Activated naive CD4-positive, alpha-beta T cell treated with anti-CD3 and anti-CD28 coated beads for 36 hours (primary cell): Measurements from ENCODE around the gene SLC35B2. TPM values are rescaled to one million over a fixed set of nuclear protein-coding genes. Genes with fewer than 3 reads are reported as not detected.
A peak's percentile ranks its signal among the peaks of the same experiment; 100 is the strongest.

Experiments used
- CTCF ChIA-PET: fragments of 350-600 bp; sonication (Branson Sonifier 250); formaldehyde crosslinking; loops from one replicate; lab custom pipeline; 2021; ENCODE audit warnings: antibody characterized with exemption; lab: Charles Lee
- DNase-seq: peaks from one replicate; pipeline ENCODE4 v3.0.0-alpha.2; 2020
- H3K27ac Mint-ChIP-seq: one replicate; pipeline ENCODE4 v1.8.0; 2021; ENCODE audit warnings: mild to moderate bottlenecking, mixed read lengths
- H3K27me3 Mint-ChIP-seq: one replicate; pipeline ENCODE4 v1.8.0; 2021; ENCODE audit warnings: low read depth, mixed read lengths
- H3K36me3 Mint-ChIP-seq: one replicate; pipeline ENCODE4 v1.8.0; 2021; ENCODE audit warnings: low read depth, mixed read lengths
- H3K4me1 Mint-ChIP-seq: one replicate; pipeline ENCODE4 v1.8.0; 2021; ENCODE audit warnings: low read depth, mixed read lengths
- H3K4me3 Mint-ChIP-seq: one replicate; pipeline ENCODE4 v1.8.0; 2021; ENCODE audit warnings: mild to moderate bottlenecking, moderate library complexity, mixed read lengths
- H3K9me3 Mint-ChIP-seq: one replicate; pipeline ENCODE4 v1.8.0; 2021; ENCODE audit warnings: mixed read lengths
- intact Hi-C: fragments of 100-400 bp; cut with micrococcal nuclease; formaldehyde crosslinking; loops from one replicate; pipeline ENCODE4 v1.15.1; 2023
- total RNA-seq, 2 experiments: library from RNA; stranded (reverse); gene quantifications; one replicate each; pipeline ENCODE4 v1.2.3, GENCODE V29; 2021

SLC35B2 gene
- total RNA-seq, 2 experiments from 2014 or later = 7.2 to 7.3 TPM

DNA sequence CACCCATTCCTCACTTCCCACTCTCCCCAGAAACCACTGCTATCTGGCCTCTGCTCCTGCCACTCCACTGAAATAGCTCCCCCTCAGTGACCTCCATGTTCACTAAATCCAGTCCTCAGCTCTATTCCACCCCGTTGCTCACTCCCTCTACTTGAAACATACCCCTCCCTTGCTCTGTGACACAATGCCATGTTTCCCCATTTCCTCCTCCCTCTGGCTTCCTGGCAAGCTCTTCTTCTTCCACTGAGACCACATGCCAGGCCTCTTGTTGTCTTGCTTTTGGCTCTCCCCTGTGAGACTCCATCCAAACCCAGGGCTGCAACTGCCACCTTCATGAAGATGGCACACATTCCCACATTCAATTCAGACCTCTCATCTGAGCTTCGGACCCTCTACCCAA is 26.8 kb upstream of the SLC35B2 start:
- Mint-ChIP-seq H3K27ac (no peak overlapping the region), H3K9me3 (no peaks in the 10 kb centered on the region), H3K36me3 (no peaks in the 10 kb centered on the region), H3K4me3 (no peak overlapping the region), H3K27me3 (peaks cover 46% of the 10 kb centered on the region), H3K4me1 (no peaks in the 10 kb centered on the region)
- no peak for DNase-seq
- CTCF ChIA-PET = interaction anchor here (0.6 to 2.0 kb wide), 4 partner anchors 12 to 96 kb away, joined by 3 to 5 read pairs (median 4); partner anchors contain the start of gene AARS2
- intact Hi-C loops = no loop called here

DNA sequence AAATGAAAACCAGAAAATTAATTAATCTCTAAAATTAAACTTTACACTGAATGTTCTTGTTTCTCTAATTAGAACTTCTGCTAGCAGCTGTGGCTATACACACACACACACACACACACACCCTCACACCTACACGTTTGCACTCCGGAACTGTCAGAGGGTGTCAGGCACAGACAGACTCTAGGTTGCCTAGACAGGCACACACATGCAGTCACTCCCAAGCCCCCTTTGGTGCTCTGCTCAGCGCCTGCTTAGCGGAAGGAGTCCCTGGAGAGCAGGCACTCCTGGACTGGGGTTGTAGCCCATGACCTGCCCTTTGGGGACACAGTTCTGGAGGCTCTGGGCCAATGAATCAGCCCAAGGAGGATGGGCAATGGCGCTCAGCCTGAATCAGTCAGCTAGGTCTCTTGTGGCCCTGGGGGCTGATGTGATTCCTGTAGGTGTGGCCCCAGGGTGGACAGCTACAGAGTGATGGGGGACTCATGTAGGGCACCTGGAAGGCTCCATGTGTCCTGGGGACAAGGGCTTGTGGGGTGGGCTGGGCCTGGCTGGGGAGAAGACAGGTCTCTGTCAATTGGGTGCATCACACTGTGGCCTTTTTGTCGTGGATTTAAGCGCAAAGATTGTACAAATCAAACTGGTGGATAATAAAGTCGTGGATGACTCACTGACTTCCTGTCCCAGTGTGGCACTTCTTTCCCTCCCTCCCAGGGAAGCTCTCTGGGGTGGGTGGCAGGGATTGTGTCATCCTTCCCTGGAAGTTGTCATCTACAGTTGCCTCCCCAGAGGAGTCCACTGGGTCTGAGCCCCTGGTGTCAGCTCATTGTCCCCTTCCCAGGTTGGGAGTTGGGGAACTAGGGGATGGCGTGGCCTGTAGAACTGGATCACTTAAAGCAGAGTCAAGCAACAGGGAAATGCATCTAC is 21.7 kb upstream of the SLC35B2 start:
- Mint-ChIP-seq H3K27me3 (peaks cover 46% of the 10 kb centered on the region), H3K36me3 (no peaks in the 10 kb centered on the region), H3K9me3 (no peaks in the 10 kb centered on the region), H3K27ac (no peak overlapping the region), H3K4me1 (no peaks in the 10 kb centered on the region), H3K4me3 (no peak overlapping the region)
- CTCF ChIA-PET = interaction anchor here (3.3 kb wide), 1 partner anchor 11 kb away, joined by 20 read pairs; no protein-coding TSS in a partner anchor
- DNase-seq = no peak
- intact Hi-C loops = no loop called here

DNA sequence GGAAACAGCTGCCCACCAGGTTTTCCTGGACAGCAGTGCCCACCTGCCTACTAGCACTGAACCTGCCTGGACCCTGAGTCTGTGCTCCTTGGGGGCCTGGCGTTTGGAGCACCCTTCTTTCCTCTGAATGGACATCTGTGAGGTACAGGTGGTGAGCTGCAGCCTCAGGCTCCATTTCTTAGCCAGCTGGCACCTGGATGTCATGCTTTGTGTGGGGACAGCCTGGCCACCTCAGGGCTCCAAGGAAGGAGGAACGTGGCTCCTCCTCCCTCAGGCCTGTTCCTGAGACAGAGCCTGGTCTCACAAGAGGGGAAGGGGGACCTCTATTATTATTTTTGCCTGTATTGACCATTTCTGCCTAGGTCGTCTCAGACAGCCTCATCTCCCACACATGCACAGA is 21.0 kb upstream of the SLC35B2 start:
- Mint-ChIP-seq H3K9me3 (no peaks in the 10 kb centered on the region), H3K36me3 (no peaks in the 10 kb centered on the region), H3K27ac (no peak overlapping the region), H3K4me3 (no peak overlapping the region), H3K4me1 (no peaks in the 10 kb centered on the region), H3K27me3 (peaks cover 44% of the 10 kb centered on the region)
- CTCF ChIA-PET = interaction anchor here (3.3 kb wide), 1 partner anchor 10 kb away, joined by 20 read pairs; no protein-coding TSS in a partner anchor
- no peak for DNase-seq
- intact Hi-C loops = no loop called here

DNA sequence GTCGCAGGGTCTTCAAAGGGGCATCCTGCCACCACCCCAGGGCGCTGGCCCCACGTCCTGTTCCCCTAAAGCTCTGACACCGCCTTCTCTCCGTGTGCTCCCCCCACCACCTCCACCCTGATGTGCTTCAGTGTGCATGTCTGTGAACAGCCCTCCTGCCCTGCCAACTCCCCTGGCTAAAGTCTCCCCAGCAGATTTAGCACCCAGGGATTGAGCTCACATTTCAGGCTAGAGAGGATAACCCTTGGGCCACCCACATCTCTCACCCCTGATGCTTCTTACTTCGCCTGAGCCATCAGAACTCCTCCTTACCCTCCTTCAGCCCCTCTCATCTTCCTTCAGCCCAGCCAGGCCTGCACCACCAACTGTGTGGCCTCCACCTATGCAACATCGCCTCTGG is 20.4 kb upstream of the SLC35B2 start:
- intact Hi-C loops = no loop called here
- CTCF ChIA-PET = interaction anchor here (3.3 kb wide), 1 partner anchor 10 kb away, joined by 20 read pairs; no protein-coding TSS in a partner anchor
- no peaks in the 10 kb centered on the region for H3K9me3 Mint-ChIP-seq
- DNase-seq = no peak
- H3K4me3 Mint-ChIP-seq = no peak overlapping the region
- no peak overlapping the region for H3K27ac Mint-ChIP-seq
- no peaks in the 10 kb centered on the region for H3K36me3 Mint-ChIP-seq
- peaks cover 49% of the 10 kb centered on the region for H3K27me3 Mint-ChIP-seq
- no peaks in the 10 kb centered on the region for H3K4me1 Mint-ChIP-seq

DNA sequence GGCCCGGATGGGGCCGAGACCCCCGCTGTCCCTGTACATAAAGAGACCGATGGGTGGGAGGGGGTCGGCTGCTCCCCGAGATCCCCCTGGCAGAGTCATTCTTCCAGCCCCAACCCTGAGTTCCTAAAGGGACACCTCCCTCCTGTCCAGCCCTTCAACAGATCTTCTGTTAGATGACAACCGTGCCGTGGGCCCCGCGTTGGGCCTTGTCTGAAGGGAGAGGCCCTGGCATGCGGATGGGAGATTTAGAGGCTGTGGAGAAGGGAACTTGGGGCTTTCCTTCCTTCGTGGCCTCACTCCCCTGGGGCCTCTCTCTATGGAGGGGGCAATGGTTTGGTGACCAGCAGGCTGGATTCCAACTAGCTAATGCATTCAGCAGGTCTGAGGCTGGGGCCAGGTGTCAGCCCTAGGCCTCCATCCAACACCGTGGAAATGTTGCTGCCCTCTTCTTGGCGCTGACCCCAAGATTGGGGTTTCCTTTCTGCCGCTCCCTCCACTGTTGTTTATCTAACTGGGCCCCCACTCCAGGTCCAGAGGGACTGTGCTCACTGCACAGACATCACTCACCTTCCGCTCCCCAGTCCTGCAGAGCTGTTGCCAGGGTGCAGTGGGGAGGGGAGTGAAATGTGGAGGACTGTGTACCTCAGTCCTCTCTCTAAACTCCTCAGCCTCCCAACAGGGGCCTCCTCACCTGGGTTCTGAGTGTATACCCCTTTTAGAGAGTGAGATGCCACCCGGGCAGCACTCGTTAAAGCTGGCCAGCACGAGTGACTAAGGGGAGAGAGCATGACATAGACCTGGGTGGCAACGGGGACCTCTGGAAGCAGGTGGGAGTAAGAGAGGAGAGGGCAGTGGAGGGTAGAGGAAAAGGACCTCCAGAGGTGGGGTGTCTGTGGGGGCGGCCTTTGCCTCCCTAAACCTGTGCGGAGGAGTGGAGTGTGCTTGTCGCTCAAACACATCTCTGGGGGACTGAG is 19.6 kb upstream of the SLC35B2 start:
- no peak overlapping the region for H3K27ac Mint-ChIP-seq
- no peaks in the 10 kb centered on the region for H3K9me3 Mint-ChIP-seq
- DNase-seq = no peak
- H3K4me1 Mint-ChIP-seq = no peaks in the 10 kb centered on the region
- intact Hi-C loops = no loop called here
- peaks cover 53% of the 10 kb centered on the region for H3K27me3 Mint-ChIP-seq
- H3K36me3 Mint-ChIP-seq = no peaks in the 10 kb centered on the region
- H3K4me3 Mint-ChIP-seq = no peak overlapping the region
- CTCF ChIA-PET = interaction anchor here (3.3 kb wide), 1 partner anchor 9 kb away, joined by 20 read pairs; no protein-coding TSS in a partner anchor

DNA sequence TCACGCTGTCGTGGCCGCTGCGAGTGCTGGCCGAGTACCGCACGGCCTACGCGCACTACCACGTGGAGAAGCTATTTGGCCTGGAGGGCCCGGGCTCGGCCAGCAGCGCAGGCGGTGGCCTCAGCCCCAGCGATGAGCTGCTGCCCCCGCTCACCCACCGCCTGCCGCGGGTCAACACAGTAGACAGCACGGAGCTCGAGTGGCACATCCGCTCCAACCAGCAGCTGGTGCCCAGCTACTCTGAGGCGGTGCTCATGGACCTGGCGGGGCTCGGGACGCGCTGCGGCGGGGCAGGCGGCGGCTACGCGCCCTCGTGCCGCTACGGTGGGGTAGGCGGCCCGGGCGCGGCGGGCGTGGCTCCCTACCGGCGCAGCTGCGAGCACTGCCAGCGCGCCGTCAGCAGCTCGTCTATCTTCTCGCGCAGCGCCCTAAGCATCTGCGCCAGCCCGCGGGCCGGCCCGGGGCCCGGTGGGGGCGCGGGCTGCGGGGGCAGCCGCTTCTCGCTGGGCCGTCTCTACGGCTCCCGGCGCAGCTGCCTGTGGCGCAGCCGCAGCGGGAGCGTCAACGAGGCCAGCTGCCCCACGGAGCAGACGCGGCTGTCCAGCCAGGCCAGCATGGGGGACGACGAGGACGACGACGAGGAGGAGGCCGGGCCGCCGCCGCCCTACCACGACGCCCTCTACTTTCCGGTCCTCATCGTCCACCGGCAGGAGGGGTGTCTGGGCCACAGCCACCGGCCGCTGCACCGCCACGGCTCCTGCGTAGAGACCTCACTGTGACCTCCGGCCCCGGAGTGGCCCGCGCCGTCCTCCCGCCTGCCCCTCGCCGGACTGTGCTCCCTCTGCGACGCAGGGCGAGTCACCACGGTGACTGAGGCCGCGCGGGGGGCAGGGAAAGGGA is 18.7 kb upstream of the SLC35B2 start:
- CTCF ChIA-PET = interaction anchor here (0.7 to 2.1 kb wide), 5 partner anchors 9 to 350 kb away, joined by 3 to 9 read pairs (median 3); partner anchors contain the start of gene AARS2
- intact Hi-C loops = no loop called here
- Mint-ChIP-seq H3K36me3 (no peaks in the 10 kb centered on the region), H3K9me3 (no peaks in the 10 kb centered on the region), H3K27ac (no peak overlapping the region), H3K27me3 (peaks cover 60% of the 10 kb centered on the region), H3K4me1 (peaks cover 1% of the 10 kb centered on the region), H3K4me3 (no peak overlapping the region)
- DNase-seq = peak; percentile 18

DNA sequence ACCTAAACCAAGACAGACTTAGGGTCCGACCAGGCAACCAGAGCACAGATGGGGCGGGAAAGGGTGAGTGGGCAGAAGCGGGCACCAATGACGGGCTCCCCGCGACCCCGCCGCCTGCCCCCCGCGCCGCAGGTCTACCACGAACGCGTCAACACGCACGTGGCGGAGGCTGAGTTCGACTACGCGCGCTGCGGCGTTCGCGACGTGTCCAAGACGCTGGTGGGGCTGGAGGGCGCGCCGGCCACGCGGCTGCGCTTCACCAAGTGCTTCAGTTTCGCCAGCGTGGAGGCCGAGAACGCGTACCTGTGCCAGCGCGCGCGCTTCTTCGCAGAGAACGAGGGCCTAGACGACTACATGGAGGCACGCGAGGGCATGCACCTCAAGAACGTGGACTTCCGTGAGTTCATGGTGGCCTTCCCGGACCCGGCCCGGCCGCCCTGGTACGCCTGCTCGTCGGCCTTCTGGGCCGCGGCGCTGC is 18.0 kb upstream of the SLC35B2 start:
- Mint-ChIP-seq H3K27ac (no peak overlapping the region), H3K4me3 (no peak overlapping the region), H3K36me3 (no peaks in the 10 kb centered on the region), H3K27me3 (peaks cover 59% of the 10 kb centered on the region), H3K9me3 (no peaks in the 10 kb centered on the region), H3K4me1 (peaks cover 2% of the 10 kb centered on the region)
- CTCF ChIA-PET = interaction anchor here (0.7 to 2.1 kb wide), 5 partner anchors 8 to 349 kb away, joined by 3 to 9 read pairs (median 3); partner anchors contain the start of gene AARS2
- intact Hi-C loops = no loop called here
- DNase-seq = no peak

DNA sequence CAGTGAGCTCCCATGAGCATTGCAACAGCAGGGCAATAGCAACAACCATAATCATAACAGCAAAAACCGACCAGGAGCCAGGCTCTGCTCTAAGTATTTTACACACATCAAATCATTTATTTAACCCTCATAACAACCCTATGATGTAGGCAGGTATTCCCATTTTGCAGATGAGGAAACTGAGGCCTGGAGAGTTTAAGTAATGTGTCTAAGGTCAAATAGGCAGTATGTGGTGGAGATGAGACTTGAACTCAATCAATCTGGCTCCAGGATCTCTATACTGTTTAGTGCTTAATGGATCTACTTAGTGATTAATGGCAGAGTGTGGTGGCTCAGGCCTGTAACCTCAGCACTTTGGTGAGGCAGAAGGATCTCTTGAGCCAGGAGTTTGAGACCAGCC is 16.3 kb upstream of the SLC35B2 start:
- H3K27me3 Mint-ChIP-seq = peaks cover 62% of the 10 kb centered on the region
- no peak overlapping the region for H3K27ac Mint-ChIP-seq
- H3K9me3 Mint-ChIP-seq = no peaks in the 10 kb centered on the region
- H3K4me3 Mint-ChIP-seq = no peak overlapping the region
- CTCF ChIA-PET = no interaction called here
- DNase-seq = no peak
- H3K36me3 Mint-ChIP-seq = no peaks in the 10 kb centered on the region
- intact Hi-C loops = no loop called here
- H3K4me1 Mint-ChIP-seq = peaks cover 17% of the 10 kb centered on the region

DNA sequence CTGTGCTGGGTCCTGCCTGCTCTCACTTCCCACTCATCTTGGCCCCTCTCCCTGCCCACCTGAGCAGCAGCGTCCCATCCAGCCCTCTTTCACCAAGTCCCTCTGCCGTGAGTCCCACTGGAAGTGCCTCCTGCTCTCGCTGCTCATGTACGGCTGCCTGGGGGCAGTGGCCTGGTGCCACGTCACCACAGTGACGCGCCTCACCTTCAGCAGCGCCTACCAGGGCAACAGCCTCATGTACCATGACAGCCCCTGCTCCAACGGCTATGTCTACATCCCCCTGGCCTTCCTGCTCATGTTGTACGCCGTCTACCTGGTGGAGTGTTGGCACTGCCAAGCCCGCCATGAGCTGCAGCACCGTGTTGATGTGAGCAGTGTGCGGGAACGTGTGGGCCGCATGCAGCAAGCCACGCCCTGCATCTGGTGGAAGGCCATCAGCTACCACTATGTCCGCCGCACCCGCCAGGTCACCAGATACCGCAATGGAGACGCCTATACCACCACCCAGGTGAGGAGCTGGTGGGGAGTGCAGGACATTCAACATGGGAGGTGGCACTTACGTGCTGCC is 15.8 kb upstream of the SLC35B2 start:
- peaks cover 64% of the 10 kb centered on the region for H3K27me3 Mint-ChIP-seq
- CTCF ChIA-PET = interaction anchor here (1.0 kb wide), 1 partner anchor 32 kb away, joined by 3 read pairs; no protein-coding TSS in a partner anchor

DNA sequence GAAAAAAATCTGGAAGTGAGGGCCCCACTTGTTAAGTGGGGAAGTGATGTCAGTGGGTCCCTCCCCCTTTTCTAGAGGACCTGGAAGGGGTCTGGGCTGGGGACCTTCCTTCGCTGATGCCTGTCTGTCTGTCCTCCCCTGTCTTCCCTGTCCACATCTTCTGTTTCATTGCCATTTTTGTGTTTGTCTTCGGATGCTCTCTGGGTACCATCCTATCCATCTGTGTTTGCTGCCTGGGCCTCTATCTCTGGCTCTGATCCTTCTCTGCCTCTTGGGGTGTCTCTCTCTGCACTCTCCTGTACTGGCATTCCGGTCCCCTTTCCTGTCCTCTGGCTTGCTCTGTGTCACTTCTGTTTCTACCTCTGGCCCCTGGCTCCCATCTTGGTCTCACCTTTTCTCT is 15.2 kb upstream of the SLC35B2 start:
- Mint-ChIP-seq H3K27me3 (peaks cover 58% of the 10 kb centered on the region), H3K9me3 (no peaks in the 10 kb centered on the region), H3K27ac (no peak overlapping the region), H3K36me3 (no peaks in the 10 kb centered on the region), H3K4me1 (peaks cover 19% of the 10 kb centered on the region), H3K4me3 (no peak overlapping the region)
- no peak for DNase-seq
- intact Hi-C loops = no loop called here
- CTCF ChIA-PET = interaction anchor here (0.7 to 1.0 kb wide), 2 partner anchors 33 to 40 kb away, joined by 3 read pairs; partner anchors contain the start of gene AARS2

More for the DNA sequence above, 15.8 kb upstream of the SLC35B2 start:
- Mint-ChIP-seq H3K4me1 (peaks cover 18% of the 10 kb centered on the region), H3K27ac (no peak overlapping the region), H3K4me3 (no peak overlapping the region), H3K9me3 (no peaks in the 10 kb centered on the region), H3K36me3 (no peaks in the 10 kb centered on the region)
- DNase-seq = no peak
- intact Hi-C loops = no loop called here

DNA sequence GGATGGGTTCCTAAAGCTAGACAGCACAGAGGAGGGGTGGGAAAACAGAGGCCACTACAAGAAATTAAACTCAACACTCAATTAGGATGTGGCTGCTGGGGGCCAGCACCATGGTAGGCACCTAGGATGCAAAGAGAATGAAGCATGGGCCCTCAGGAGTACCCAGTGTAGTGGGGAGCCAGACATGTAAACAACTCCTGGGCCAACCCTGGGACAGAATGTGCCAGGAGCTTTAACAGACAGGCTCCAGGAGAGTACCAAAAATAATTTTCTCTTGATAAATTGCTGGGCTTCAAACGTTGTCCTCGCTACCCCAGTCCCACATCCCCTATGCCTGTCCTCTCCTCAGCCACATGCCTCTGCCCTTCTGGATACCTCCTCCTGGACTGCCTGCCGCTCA is 14.6 kb upstream of the SLC35B2 start:
- no peaks in the 10 kb centered on the region for H3K36me3 Mint-ChIP-seq
- H3K4me1 Mint-ChIP-seq = peaks cover 21% of the 10 kb centered on the region
- CTCF ChIA-PET = interaction anchor here (0.7 to 1.0 kb wide), 2 partner anchors 33 to 41 kb away, joined by 3 read pairs; partner anchors contain the start of gene AARS2
- H3K4me3 Mint-ChIP-seq = no peak overlapping the region
- intact Hi-C loops = no loop called here
- DNase-seq = no peak
- no peak overlapping the region for H3K27ac Mint-ChIP-seq
- H3K9me3 Mint-ChIP-seq = no peaks in the 10 kb centered on the region
- peaks cover 52% of the 10 kb centered on the region for H3K27me3 Mint-ChIP-seq
